Measurements from ENCODE around the gene TRIM52. TPM values are rescaled to one million over a fixed set of nuclear protein-coding genes. Genes with fewer than 3 reads are reported as not detected.

Gene TRIM52
- total RNA-seq, 1 donor from 2014 or later, result 8.5 TPM

DNA sequence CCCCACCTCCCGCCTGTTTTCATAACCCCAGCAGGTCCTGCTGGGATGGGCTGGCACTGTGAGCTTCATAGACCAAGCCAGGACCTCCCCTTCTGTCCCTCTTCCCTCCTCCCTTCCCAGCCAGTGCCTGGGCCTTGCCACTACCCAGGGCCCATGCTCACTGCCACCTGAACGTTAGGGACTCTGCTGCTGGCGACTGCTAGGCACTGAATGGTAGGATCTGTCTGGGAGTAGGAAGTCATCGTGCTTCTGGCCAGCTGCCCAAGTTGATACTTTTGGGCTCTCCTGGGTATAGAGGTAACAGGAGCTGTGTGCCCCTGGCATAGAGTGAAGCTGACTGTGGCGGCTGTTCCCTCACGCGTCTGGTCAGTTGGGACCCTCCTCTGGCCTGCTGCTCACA is 29.5 kb downstream of the TRIM52 start:
- Histone ChIP-seq H3K27me3 (ENCODE audit: low read depth) (no peaks in the 10 kb centered on the region), H3K27ac (replicated peaks) (no peak overlapping the region), H3K9me3 (replicated peaks) (no peaks in the 10 kb centered on the region), H3K4me3 (no peak overlapping the region), H3K4me1 (no peaks in the 10 kb centered on the region), H3K36me3 (peaks cover 67% of the 10 kb centered on the region)
- TF ChIP-seq, protein P1, sequence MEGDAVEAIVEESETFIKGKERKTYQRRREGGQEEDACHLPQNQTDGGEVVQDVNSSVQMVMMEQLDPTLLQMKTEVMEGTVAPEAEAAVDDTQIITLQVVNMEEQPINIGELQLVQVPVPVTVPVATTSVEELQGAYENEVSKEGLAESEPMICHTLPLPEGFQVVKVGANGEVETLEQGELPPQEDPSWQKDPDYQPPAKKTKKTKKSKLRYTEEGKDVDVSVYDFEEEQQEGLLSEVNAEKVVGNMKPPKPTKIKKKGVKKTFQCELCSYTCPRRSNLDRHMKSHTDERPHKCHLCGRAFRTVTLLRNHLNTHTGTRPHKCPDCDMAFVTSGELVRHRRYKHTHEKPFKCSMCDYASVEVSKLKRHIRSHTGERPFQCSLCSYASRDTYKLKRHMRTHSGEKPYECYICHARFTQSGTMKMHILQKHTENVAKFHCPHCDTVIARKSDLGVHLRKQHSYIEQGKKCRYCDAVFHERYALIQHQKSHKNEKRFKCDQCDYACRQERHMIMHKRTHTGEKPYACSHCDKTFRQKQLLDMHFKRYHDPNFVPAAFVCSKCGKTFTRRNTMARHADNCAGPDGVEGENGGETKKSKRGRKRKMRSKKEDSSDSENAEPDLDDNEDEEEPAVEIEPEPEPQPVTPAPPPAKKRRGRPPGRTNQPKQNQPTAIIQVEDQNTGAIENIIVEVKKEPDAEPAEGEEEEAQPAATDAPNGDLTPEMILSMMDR (IDR thresholded peaks at IDR 0.05; ENCODE audit: borderline replicate concordance), result no peak
- intact Hi-C loops (cut with micrococcal nuclease), result no loop called here
- DNase-seq, result no peak

DNA sequence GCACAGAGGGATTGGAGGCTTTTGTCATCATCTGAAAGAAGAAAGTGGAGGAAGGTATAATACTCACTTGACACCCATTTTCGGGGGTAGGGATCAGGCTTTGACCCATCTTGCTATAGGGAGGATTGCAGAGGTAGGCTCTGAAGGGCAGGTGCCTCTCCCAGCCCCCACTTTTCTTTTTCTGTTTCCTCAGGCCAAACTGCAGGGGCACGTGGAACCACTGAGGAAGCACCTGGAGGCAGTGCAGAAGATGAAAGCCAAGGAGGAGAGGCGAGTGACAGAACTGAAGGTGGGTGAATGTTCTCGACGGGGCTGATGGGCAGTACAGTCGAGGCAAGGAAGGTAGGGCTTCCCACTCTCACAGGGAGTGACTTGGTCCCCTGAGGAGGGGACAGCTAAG is 30.4 kb downstream of the TRIM52 start:
- H3K27ac ChIP-seq (replicated peaks), result no peak overlapping the region
- H3K9me3 ChIP-seq (replicated peaks), result no peaks in the 10 kb centered on the region
- TF ChIP-seq, protein P1 (IDR thresholded peaks at IDR 0.05; ENCODE audit: borderline replicate concordance), result no peak
- peaks cover 58% of the 10 kb centered on the region for H3K36me3 ChIP-seq
- H3K4me1 ChIP-seq, result peaks cover 3% of the 10 kb centered on the region
- no peaks in the 10 kb centered on the region for H3K27me3 ChIP-seq (ENCODE audit: low read depth)
- no peak for DNase-seq
- H3K4me3 ChIP-seq, result no peak overlapping the region
- intact Hi-C loops (cut with micrococcal nuclease), result no loop called here

DNA sequence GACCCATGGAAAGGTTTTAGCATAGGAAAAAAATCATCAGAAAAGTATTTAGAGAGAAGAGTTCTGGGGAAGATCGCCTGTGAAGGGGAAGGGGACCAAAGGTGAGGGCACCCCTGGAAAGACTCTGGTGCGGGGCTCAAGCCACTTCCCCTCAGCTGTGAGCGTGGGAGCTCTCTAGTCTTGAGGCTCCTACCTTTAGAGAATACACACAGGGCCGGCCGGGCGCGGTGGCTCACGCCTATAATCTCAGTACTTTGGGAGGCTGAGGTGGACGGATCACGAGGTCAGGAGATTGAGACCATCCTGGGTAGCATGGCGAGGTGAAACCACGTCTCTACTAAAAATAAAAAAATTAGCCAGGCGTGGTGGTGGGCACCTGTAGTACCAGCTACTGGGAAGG is 30.9 kb downstream of the TRIM52 start:
- TF ChIP-seq, protein P1 (IDR thresholded peaks at IDR 0.05; ENCODE audit: borderline replicate concordance), result no peak
- intact Hi-C loops (cut with micrococcal nuclease), result no loop called here
- H3K36me3 ChIP-seq, result peaks cover 53% of the 10 kb centered on the region

DNA sequence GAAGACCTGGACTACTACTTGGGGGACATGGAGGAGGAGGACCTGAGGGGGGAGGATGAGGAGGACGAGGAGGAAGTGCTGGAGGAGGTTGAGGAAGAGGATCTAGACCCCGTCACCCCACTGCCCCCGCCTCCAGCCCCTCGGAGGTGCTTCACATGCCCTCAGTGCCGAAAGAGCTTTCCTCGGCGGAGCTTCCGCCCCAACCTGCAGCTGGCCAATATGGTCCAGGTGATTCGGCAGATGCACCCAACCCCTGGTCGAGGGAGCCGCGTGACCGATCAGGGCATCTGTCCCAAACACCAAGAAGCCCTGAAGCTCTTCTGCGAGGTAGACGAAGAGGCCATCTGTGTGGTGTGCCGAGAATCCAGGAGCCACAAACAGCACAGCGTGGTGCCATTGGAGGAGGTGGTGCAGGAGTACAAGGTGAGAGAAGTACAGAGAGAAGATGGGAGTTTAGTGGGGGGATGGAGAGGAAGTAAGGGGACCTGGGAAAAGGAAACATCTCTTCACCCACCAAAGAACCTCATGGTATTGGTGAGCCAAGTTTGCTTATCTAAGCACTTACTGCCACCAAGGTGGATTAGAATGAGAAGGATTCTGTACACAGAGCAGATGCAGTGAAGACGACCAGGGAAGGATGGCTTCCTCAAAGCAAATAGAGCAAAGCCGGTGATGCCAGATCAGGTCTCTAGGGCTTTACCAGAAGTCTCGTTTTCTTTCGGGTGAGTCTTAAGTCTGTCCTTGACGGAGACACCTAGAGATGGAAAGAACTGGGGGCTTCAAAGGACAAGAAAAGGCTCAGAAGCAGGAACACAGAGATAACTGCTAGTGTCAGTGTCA is 36.3 kb downstream of the TRIM52 start:
- DNase-seq, result no peak
- H3K27me3 ChIP-seq (ENCODE audit: low read depth), result no peaks in the 10 kb centered on the region
- peak overlapping the region; percentile 96 for H3K4me3 ChIP-seq
- H3K27ac ChIP-seq (replicated peaks), result peak overlapping the region; percentile 100
- intact Hi-C loops (cut with micrococcal nuclease), result no loop called here
- TF ChIP-seq, protein P1 (IDR thresholded peaks at IDR 0.05; ENCODE audit: borderline replicate concordance), result no peak
- H3K36me3 ChIP-seq, result peaks cover 10% of the 10 kb centered on the region
- no peaks in the 10 kb centered on the region for H3K9me3 ChIP-seq (replicated peaks)
- H3K4me1 ChIP-seq, result peaks cover 37% of the 10 kb centered on the region

More for the DNA sequence above, 30.9 kb downstream of the TRIM52 start:
- Histone ChIP-seq H3K4me3 (no peak overlapping the region), H3K9me3 (replicated peaks) (no peaks in the 10 kb centered on the region), H3K27me3 (ENCODE audit: low read depth) (no peaks in the 10 kb centered on the region), H3K27ac (replicated peaks) (no peak overlapping the region), H3K4me1 (peaks cover 7% of the 10 kb centered on the region)
- no peak for DNase-seq

DNA sequence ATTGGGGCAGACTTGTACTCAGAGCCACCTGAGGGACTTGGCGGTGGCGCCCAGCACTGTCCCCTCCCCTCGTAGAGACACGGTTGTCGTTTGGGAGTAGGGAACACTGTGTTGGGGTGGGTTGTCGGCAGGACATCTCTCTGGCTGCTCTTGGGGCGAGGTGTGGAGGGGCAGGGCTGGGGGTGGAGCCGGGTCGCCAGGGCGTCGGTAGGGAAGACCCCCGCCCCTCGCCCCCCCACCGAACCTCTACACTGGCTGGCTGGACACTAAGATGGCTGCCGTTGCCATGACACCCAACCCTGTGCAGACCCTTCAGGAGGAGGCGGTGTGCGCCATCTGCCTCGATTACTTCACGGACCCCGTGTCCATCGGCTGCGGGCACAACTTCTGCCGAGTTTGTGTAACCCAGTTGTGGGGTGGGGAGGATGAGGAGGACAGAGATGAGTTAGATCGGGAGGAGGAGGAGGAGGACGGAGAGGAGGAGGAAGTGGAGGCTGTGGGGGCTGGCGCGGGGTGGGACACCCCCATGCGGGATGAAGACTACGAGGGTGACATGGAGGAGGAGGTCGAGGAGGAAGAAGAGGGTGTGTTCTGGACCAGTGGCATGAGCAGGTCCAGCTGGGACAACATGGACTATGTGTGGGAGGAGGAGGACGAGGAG is 37.1 kb downstream of the TRIM52 start:
- peaks cover 10% of the 10 kb centered on the region for H3K36me3 ChIP-seq
- intact Hi-C loops (cut with micrococcal nuclease), result no loop called here
- H3K4me3 ChIP-seq, result peak overlapping the region; percentile 96
- no peak for DNase-seq
- no peaks in the 10 kb centered on the region for H3K9me3 ChIP-seq (replicated peaks)
- peaks cover 37% of the 10 kb centered on the region for H3K4me1 ChIP-seq
- TF ChIP-seq, protein P1 (IDR thresholded peaks at IDR 0.05; ENCODE audit: borderline replicate concordance), result no peak
- no peaks in the 10 kb centered on the region for H3K27me3 ChIP-seq (ENCODE audit: low read depth)
- H3K27ac ChIP-seq (replicated peaks), result peak overlapping the region; percentile 100

All from left ventricle myocardium inferior (tissue), 1 donor.